HCT116 (cell line): ENCODE data around the gene CYB5D1.

Experiments
- CTCF ChIP-seq, 3 experiments: fragments of 200-600 bp in 1 of 3; sonication (generic) in 1 of 3; IDR thresholded peaks in 2 of 3; conservative IDR thresholded peaks in 1 of 3; 2 replicates each; pipeline ENCODE4 v1.5.1; 2012 to 2017; ENCODE audit warnings: low read depth in 2 of 3, low read length in 2 of 3, antibody characterized with exemption in 1 of 3, borderline replicate concordance in 1 of 3, control low read depth in 1 of 3, mild to moderate bottlenecking in 1 of 3, mixed read lengths in 1 of 3, mixed run types in 1 of 3, moderate library complexity in 1 of 3; ENCODE audit not compliant: insufficient read depth in 1 of 3
- EZH2 ChIP-seq: fragments of 200-600 bp; sonication (generic); IDR thresholded peaks from 2 replicates; pipeline ENCODE4 v1.6.1; 2017; ENCODE audit warnings: antibody characterized with exemption, mixed run types
- FOSL1 ChIP-seq: IDR thresholded peaks from 2 replicates; pipeline ENCODE4 v1.6.1; 2012; ENCODE audit warnings: low read depth
- POLR2A ChIP-seq: IDR thresholded peaks from 2 replicates; pipeline ENCODE4 v1.7.0; 2011; ENCODE audit warnings: borderline replicate concordance; ENCODE audit not compliant: insufficient read depth, insufficient read length; ENCODE audit errors: extremely low read depth
- SIN3A ChIP-seq: IDR thresholded peaks from 2 replicates; pipeline ENCODE4 v1.6.1; 2012; ENCODE audit warnings: low read depth
- SP1 ChIP-seq: IDR thresholded peaks from 2 replicates; pipeline ENCODE4 v1.6.1; 2012; ENCODE audit warnings: low read depth
- SRF ChIP-seq: IDR thresholded peaks from 2 replicates; pipeline ENCODE4 v1.6.1; 2012; ENCODE audit warnings: low read depth
- YY1 ChIP-seq: IDR thresholded peaks from 2 replicates; pipeline ENCODE4 v1.6.1; 2011; ENCODE audit warnings: low read length, low read depth, moderate library complexity, mild to moderate bottlenecking; ENCODE audit not compliant: insufficient replicate concordance; ENCODE audit errors: extremely low read depth
- ZFX ChIP-seq: fragments of 450-650 bp; IDR thresholded peaks from 2 replicates; pipeline ENCODE4 v1.6.1; 2017
- ZNF274 ChIP-seq: fragments of 200-500 bp; sonication (Bioruptor generic); IDR thresholded peaks from 2 replicates; pipeline ENCODE4 v1.6.1; 2014; ENCODE audit warnings: mild to moderate bottlenecking, low read depth, low read length, inconsistent platforms

DNA sequence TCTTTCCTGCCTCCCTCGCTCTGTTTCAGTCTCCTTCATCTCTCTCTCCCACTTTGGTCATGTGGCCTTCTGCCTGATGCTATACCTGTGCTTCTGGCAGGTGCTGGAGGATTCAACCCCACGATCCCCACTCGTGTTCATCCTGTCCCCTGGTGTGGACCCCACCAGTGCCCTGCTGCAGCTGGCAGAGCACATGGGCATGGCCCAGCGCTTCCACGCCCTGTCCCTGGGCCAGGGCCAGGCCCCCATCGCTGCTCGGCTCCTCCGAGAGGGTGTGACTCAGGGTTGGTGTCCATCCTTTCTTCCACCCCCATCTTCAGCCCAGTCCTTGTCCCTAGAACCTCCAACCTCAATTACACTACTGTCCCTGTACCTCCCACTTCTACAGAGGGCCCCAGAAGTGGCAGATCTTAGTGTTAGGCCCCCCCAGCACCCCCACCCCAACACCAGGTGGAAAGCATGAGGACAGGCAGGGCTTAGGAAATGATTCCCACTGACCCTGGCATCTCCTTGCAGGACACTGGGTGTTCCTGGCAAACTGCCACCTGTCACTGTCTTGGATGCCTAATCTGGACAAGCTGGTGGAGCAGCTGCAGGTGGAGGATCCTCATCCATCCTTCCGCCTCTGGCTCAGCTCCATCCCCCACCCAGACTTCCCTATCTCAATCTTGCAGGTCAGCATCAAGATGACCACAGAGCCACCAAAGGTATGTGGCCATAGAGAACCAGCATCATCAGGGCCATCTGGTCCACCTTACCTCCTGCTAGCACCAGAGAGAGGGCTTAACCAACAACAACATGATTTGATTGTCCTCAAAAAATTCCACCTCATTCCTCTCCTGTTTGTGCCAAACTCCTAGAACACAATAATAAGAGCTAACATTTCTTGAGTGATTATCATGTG lies 33.5 kb upstream of the CYB5D1 start:
- TF ChIP-seq SIN3A (no peak), EZH2 (no peak), CTCF (IDR thresholded peaks at IDR 0.05 in 2 of 3, conservative IDR thresholded peaks at IDR 0.05 in 1 of 3; ENCODE audit: borderline replicate concordance in 1 of 3, insufficient read depth in 1 of 3, low read depth in 2 of 3, low read length in 2 of 3) (no peak), POLR2A (no peak), SP1 (no peak), ZFX (no peak), FOSL1 (no peak), ZNF274 (no peak), SRF (no peak), YY1 (no peak)
